Anterior cingulate cortex (tissue), 58 donors: ENCODE data around the gene PROC.
A peak's percentile ranks its signal among the peaks of the same experiment; 100 is the strongest.

Experiments
- DNase-seq, 58 donors: peaks; one replicate each; lab custom pipeline; 2025; lab: John Stamatoyannopoulos, UW

The PROC gene

DNA sequence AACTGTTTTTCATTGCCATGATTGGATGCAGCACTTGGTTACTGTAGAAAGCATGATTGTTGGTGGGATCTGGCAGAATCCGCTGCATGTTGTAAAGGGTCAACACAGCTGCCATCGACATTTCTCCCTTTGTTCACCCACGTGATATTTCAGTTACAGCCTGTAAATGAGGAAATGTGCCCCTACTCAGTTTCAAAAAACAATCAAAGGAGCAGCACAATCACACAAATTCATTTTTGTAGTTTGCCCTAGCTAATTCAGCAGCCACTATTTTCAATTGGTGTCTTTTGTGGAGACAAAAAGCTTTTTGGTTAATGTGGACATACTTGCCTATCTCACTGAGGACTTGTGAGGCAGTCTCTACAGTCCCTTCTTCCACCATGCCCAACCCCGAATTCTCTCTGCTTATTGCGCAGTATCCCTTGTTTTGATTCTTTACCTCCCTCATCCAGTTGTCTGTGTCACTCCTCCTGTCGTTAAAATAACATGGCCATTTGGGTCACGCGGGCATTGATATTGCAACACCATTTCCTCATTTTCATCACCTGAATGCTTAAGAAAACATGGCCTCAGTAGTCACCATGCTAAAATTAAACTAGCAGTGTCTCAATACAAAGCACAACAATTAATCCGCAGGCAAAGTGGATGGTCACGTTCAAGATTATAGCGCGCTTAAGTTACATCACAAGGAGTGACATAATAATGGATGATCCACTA lies 6.4 kb upstream of the PROC start:
- no peak for DNase-seq

DNA sequence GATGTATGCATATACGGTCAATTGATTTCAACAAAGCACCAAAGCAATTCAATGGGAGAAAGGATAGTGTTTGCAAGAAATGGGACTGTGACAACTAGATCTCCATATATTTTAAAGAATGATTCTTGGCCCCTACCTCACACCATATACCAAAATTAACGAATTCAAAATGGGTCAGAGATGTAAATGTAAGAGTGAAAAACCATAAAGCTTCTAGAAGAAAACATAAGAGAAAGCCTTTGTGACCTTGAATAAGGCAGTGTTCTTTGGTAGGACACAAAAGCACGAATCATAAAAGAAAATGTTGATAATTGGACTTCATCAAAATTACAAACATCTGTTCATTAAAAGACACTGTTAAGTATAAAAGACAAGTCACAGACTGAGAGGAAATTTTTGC lies 5.0 kb upstream of the PROC start:
- DNase-seq, result no peak

DNA sequence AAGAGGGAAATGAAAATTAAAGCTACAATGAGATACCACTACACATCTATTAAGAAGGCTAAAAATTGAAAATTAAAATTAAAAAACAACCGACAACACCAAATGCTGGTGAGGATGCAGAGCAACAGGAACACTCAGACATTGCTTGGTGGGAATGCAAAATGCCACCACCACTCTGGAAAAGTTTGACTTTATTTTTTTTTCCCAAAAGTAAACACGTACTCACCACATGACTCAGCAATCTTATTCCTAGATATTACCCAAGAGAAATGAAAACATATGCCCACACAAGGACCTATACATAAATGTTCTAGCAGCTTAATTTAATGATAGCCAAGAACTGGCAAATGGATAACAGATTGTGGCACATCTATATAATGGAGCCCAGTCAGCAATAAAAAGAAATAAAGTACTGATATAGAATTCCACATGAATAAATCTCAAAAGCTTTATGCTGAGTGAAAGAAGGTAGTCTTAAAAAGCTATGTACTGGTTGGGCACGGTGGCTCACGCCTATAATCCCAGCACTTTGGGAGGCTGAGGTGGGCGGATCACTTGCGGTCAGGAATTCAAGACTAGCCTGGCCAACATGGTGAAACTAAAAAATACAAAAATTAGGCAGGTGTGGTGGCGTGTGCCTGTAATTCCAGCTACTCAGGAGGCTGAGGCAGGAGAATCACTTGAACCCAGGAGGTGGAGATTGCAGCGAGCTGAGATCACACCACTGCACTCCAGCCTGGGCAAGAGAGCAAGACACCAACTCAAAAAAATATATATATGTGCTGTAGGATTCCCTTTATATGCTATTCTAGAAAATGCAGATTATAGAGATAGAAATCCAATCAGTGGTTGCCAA lies 4.2 kb upstream of the PROC start:
- DNase-seq, result no peak

DNA sequence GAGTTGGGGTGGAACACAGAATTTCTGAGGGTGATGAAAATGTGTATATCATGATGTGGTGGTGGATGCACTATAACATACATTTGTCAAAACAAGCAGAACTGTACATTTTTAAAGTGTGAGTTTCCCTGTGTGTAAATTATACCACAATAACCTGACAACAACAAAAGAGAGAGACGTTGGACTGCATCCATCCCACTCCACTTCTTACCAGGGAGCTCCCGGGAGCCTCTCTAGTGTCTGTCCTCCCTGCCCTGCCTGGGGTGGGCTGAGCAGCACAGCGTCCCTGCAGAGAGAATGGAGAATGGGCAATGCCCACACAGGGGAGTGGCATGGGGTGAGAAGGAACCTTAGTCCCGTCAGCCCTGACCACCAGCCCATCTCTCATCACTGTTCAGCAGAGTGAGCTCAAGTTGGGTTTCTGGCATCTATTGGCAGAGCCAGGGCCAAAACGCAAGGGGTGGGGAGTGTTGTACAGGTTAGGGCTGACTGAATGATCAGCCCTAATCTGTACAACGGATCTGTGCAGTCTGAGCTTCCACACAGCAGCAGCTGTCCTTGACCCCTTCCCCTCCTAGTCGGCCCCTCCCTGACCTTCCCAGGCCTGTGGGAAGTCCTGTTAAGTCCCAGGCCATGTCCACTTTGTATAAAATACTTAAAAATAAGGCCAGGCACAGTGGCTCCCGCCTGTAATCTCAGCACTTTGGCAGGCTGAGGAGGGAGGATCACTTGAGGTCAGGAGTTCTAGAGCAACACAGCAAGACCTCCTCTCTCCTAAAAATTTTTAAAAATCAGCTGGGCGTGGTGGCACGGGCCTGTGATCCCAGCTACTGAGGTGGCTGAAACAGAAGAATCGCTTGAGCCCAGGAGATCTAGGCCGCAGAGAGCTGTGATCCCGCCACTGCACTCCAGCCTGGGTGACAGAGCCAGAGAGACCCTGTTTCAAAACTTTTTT lies 3.3 kb upstream of the PROC start:
- DNase-seq, result no peak

DNA sequence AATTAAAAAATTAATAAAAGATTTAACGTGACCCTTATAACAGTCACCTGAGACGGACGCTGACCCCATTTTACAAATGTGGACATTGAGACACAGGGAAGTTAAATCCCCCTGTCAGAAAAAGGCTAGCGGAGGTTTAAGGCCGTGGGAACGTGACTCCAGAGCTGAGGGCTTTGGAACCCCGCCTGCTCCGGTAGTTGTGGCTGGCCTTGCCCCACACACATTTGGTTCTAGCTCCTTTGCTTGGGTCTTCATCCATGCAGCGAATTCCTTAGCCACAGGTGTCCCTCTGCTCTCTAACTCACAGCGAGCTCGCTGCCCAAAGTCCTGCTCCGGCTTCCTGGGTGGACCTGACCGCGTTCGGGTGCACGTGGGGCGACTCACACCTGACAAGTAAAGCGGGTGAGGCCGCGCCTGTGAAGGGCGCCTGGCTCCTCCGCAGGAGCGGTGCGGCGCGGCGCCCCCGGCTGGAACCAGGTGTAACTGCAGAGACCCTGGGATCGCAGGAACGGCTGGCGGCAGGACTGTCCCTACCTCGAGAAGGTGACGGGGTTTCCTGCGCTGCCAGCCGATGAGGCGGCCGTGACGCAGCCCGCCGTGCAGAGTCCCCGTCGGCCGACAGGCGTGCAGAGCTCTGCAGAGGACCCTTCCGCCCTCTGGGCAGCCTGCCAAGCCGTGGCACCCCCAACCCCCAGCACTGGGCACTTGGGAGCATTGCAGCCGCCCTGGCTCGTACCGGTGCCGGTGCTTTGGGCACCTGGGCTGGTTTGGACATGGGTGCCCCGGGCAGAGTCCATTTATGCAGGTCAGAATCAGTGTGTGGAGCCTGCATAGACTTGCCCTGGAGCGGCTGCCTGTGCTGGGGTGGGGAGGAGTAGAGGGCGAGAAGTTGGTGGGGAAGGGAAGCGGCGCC lies 2.4 kb upstream of the PROC start:
- DNase-seq, result peak in 19 of 58 donors; percentile 12 to 48 (median 29)

DNA sequence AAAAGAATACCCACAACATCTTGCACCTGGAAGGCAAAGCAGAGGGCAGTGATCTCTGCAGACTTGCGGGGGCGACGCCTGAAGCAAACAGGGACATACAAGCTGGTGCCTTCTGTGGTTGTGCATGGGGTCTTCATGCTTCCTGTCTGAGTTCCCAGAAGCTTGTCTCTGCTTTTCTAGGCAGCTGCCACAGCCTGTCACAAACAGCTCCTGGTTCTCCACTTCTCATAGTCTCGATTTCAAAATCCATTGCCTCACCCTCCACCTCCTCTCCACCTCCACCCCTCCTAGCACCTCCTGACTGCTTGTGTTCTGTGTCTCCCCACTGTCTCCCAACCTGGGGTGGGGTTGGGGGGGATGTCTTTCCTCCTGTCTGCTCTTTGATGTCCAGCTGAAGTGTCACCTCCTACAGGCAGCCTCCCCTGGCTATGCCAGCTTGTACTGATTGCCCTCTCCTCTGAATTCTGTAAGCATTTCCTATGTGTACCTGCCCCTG lies 1.7 kb upstream of the PROC start:
- DNase-seq, result no peak

DNA sequence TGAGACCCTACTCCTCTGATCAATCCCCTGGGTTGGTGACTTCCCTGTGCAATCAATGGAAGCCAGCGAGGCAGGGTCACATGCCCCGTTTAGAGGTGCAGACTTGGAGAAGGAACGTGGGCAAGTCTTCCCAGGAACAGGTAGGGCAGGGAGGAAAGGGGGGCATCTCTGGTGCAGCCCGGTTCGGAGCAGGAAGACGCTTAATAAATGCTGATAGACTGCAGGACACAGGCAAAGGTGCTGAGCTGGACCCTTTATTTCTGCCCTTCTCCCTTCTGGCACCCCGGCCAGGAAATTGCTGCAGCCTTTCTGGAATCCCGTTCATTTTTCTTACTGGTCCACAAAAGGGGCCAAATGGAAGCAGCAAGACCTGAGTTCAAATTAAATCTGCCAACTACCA lies 821 bp upstream of the PROC start:
- DNase-seq, result no peak

DNA sequence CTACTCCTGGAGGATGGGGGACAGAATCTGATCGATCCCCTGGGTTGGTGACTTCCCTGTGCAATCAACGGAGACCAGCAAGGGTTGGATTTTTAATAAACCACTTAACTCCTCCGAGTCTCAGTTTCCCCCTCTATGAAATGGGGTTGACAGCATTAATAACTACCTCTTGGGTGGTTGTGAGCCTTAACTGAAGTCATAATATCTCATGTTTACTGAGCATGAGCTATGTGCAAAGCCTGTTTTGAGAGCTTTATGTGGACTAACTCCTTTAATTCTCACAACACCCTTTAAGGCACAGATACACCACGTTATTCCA lies 844 bp downstream of the PROC start:
- DNase-seq, result no peak

DNA sequence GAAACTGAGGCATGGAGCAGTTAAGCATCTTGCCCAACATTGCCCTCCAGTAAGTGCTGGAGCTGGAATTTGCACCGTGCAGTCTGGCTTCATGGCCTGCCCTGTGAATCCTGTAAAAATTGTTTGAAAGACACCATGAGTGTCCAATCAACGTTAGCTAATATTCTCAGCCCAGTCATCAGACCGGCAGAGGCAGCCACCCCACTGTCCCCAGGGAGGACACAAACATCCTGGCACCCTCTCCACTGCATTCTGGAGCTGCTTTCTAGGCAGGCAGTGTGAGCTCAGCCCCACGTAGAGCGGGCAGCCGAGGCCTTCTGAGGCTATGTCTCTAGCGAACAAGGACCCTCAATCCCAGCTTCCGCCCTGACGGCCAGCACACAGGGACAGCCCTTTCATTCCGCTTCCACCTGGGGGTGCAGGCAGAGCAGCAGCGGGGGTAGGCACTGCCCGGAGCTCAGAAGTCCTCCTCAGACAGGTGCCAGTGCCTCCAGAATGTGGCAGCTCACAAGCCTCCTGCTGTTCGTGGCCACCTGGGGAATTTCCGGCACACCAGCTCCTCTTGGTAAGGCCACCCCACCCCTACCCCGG lies 1.3 kb downstream of the PROC start:
- no peak for DNase-seq

DNA sequence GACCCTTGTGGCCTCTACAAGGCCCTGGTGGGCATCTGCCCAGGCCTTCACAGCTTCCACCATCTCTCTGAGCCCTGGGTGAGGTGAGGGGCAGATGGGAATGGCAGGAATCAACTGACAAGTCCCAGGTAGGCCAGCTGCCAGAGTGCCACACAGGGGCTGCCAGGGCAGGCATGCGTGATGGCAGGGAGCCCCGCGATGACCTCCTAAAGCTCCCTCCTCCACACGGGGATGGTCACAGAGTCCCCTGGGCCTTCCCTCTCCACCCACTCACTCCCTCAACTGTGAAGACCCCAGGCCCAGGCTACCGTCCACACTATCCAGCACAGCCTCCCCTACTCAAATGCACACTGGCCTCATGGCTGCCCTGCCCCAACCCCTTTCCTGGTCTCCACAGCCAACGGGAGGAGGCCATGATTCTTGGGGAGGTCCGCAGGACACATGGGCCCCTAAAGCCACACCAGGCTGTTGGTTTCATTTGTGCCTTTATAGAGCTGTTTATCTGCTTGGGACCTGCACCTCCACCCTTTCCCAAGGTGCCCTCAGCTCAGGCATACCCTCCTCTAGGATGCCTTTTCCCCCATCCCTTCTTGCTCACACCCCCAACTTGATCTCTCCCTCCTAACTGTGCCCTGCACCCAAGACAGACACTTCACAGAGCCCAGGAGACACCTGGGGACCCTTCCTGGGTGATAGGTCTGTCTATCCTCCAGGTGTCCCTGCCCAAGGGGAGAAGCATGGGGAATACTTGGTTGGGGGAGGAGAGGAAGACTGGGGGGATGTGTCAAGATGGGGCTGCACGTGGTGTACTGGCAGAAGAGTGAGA lies 2.0 kb downstream of the PROC start:
- no peak for DNase-seq

DNA sequence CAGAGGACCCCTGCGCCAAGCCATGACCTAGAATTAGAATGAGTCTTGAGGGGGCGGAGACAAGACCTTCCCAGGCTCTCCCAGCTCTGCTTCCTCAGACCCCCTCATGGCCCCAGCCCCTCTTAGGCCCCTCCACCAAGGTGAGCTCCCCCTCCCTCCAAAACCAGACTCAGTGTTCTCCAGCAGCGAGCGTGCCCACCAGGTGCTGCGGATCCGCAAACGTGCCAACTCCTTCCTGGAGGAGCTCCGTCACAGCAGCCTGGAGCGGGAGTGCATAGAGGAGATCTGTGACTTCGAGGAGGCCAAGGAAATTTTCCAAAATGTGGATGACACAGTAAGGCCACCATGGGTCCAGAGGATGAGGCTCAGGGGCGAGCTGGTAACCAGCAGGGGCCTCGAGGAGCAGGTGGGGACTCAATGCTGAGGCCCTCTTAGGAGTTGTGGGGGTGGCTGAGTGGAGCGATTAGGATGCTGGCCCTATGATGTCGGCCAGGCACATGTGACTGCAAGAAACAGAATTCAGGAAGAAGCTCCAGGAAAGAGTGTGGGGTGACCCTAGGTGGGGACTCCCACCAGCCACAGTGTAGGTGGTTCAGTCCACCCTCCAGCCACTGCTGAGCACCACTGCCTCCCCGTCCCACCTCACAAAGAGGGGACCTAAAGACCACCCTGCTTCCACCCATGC lies 3.0 kb downstream of the PROC start:
- DNase-seq, result no peak

DNA sequence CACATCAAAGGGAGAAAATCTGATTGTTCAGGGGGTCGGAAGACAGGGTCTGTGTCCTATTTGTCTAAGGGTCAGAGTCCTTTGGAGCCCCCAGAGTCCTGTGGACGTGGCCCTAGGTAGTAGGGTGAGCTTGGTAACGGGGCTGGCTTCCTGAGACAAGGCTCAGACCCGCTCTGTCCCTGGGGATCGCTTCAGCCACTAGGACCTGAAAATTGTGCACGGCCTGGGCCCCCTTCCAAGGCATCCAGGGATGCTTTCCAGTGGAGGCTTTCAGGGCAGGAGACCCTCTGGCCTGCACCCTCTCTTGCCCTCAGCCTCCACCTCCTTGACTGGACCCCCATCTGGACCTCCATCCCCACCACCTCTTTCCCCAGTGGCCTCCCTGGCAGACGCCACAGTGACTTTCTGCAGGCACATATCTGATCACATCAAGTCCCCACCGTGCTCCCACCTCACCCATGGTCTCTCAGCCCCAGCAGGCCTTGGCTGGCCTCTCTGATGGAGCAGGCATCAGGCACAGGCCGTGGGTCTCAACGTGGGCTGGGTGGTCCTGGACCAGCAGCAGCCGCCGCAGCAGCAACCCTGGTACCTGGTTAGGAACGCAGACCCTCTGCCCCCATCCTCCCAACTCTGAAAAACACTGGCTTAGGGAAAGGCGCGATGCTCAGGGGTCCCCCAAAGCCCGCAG lies 3.8 kb downstream of the PROC start:
- DNase-seq, result no peak

DNA sequence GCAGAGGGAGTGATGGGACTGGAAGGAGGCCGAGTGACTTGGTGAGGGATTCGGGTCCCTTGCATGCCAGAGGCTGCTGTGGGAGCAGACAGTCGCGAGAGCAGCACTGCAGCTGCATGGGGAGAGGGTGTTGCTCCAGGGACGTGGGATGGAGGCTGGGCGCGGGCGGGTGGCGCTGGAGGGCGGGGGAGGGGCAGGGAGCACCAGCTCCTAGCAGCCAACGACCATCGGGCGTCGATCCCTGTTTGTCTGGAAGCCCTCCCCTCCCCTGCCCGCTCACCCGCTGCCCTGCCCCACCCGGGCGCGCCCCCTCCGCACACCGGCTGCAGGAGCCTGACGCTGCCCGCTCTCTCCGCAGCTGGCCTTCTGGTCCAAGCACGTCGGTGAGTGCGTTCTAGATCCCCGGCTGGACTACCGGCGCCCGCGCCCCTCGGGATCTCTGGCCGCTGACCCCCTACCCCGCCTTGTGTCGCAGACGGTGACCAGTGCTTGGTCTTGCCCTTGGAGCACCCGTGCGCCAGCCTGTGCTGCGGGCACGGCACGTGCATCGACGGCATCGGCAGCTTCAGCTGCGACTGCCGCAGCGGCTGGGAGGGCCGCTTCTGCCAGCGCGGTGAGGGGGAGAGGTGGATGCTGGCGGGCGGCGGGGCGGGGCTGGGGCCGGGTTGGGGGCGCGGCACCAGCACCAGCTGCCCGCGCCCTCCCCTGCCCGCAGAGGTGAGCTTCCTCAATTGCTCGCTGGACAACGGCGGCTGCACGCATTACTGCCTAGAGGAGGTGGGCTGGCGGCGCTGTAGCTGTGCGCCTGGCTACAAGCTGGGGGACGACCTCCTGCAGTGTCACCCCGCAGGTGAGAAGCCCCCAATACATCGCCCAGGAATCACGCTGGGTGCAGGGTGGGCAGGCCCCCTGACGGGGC lies 4.6 kb downstream of the PROC start:
- DNase-seq, result no peak

DNA sequence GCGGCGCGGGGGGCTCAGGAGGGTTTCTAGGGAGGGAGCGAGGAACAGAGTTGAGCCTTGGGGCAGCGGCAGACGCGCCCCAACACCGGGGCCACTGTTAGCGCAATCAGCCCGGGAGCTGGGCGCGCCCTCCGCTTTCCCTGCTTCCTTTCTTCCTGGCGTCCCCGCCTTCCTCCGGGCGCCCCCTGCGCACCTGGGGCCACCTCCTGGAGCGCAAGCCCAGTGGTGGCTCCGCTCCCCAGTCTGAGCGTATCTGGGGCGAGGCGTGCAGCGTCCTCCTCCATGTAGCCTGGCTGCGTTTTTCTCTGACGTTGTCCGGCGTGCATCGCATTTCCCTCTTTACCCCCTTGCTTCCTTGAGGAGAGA lies 5.2 kb downstream of the PROC start:
- no peak for DNase-seq

DNA sequence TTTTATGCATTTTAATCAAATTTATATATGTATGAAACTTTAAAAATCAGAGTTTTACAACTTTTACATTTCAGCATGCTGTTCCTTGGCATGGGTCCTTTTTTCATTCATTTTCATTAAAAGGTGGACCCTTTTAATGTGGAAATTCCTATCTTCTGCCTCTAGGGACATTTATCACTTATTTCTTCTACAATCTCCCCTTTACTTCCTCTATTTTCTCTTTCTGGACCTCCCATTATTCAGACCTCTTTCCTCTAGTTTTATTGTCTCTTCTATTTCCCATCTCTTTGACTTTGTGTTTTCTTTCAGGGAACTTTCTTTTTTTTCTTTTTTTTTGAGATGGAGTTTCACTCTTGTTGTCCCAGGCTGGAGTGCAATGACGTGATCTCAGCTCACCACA lies 5.7 kb downstream of the PROC start:
- no peak for DNase-seq
